ENCODE measurements around the gene KPNA5.

GRCh38 chr6:116662202-116662601, 18.8 kb upstream of the KPNA5 start:
- TF ChIP-seq CTCF (IDR thresholded peaks at IDR 0.05; ENCODE audit: borderline replicate concordance, extremely low read depth, low read length, poor library complexity, severe bottlenecking) = no peak
- no peak for TF ChIP-seq EZH2 (IDR thresholded peaks at IDR 0.05; ENCODE audit: borderline replicate concordance, low read depth, low read length, severe bottlenecking)
